ENCODE measurements around the gene POC1B. TPM values are rescaled to one million over a fixed set of nuclear protein-coding genes. Genes with fewer than 3 reads are reported as not detected.

Gene POC1B
- total RNA-seq, 1 experiment from 2014 or later = 13.0 TPM

DNA sequence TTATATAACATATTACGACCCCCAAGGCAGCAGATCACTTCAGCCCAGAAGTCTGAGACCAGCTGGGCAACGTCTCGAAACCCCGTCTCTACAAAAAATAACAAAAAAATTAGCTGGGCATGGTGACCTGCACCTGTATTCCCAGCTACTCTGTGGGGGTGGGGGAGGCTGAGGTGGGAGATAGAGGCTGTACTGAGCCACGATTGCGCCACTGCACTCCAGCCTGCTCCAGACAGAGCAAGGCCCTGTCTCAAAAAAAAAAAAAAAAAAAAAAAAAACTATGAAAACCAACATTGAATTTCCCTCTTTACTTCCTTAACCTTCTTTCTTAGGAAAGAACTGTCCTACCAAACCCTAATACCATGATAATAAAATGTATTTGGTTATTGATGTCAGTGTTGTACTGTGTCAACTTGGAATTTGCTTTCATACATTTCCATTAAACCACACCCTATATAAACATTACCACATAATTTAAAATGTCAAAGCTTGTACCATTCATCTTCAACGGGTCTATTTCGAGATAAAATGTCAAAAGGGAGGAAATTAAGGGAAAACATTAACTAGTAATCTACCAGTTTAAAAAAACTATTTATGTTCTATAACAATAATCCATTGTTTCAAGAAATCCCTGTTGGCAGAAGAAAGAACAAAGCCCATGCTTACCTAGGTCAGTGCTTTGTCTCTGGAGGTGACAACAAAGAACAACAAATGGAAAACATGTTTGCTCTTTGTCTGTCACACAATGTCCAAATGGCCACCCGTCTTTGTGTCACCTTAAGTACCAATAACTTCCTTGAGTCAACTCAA is 18.6 kb downstream of the POC1B start:
- no peak for DNase-seq (ENCODE audit: low read depth, low spot score)
- in situ Hi-C loops (cut with HindIII; ENCODE audit: low pct_unique_long_range_greater_than_20kb, low sequenced_read_pairs) = no loop called here

GRCh38 chr12:89506050-89506449 is 19.8 kb downstream of the POC1B start:
- in situ Hi-C loops (cut with HindIII; ENCODE audit: low pct_unique_long_range_greater_than_20kb, low sequenced_read_pairs) = no loop called here

DNA sequence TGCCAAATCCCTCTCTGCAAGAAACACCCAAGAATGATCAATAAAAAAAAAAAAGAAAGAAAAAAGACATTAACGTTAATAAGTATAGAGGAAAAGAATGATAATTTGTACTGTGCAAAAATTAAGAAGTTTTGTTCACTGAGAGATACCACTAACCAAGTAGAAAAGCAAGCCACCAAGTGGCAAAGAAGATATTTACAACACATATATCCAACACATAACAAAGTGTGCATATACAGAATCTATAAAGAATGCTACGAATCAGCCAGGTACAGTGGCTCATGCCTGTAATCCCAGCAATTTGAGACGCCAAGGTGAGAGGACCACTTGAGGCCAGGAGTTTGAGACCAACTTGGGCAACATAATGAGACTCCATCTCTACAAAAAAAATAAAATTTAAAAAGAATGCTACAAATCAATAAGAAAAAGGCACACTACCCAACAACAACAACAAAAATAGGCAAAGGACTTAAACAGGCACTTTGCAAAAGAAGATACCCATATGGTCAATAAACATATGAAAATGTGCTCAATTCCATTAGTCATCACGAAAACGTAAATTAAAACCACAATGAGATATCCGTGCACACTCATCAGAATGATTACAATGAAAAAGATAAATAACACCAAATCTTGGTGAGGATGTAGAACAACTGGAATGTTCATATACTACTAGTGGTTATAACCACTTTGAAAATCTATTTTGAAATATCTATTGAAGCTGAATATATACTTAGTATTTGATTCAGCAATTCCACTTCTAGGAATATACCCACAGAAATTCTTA is 21.1 kb downstream of the POC1B start:
- in situ Hi-C loops (cut with HindIII; ENCODE audit: low pct_unique_long_range_greater_than_20kb, low sequenced_read_pairs) = no loop called here
- DNase-seq (ENCODE audit: low read depth, low spot score) = no peak

More at GRCh38 chr12:89506050-89506449, 19.8 kb downstream of the POC1B start:
- DNase-seq (ENCODE audit: low read depth, low spot score) = no peak

- in situ Hi-C loops (cut with HindIII; ENCODE audit: low pct_unique_long_range_greater_than_20kb, low sequenced_read_pairs) = no loop called here
- no peak for DNase-seq (ENCODE audit: low read depth, low spot score)
These were observed 24.1 kb downstream of the POC1B start for GRCh38 chr12:89501793-89502192.

- in situ Hi-C loops (cut with HindIII; ENCODE audit: low pct_unique_long_range_greater_than_20kb, low sequenced_read_pairs) = no loop called here
- DNase-seq (ENCODE audit: low read depth, low spot score) = no peak
These were observed 26.0 kb downstream of the POC1B start for GRCh38 chr12:89499857-89500256.

- DNase-seq (ENCODE audit: low read depth, low spot score) = no peak
- in situ Hi-C loops (cut with HindIII; ENCODE audit: low pct_unique_long_range_greater_than_20kb, low sequenced_read_pairs) = no loop called here
These were observed 28.4 kb downstream of the POC1B start for GRCh38 chr12:89497467-89497866.

GRCh38 chr12:89497005-89497404 is 28.8 kb downstream of the POC1B start:
- DNase-seq (ENCODE audit: low read depth, low spot score) = peak; percentile 38
- in situ Hi-C loops (cut with HindIII; ENCODE audit: low pct_unique_long_range_greater_than_20kb, low sequenced_read_pairs) = no loop called here

DNA sequence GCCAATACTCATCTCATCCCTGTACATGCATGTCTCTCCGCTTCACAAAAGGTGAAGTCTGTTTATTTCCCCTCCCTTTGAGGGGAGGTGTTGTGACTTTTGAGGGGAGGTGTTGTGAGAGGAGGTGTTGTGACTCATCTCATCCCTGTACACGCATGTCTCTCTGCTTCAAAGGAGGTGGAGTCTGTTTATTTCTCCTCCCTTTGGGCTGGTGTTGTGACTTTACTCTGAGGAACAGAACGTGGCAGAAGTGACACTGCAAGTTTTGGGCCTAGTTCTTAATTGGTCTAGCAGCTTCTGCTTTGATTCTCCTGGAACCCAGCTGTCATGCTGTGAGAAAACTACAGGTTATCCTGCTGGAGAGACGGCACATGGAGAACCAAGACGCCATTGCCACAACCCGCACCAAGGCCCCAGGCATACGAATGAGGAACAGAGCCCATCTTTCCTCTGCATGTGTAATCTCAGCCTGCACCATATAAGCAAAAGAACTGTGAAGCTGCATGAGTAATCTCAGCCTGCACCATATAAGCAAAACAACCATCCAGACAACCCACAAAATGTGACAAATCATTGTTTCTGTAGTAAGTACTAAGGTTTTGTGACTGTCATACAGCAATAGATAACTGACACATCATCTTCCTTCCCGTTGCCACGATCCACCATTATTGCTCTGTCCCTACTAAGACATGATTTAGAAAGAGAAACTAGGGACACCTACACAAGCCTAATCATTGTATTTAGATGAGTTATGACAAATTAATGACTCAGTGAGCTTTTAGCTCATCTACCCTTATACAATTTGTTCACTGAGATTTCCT is 31.2 kb downstream of the POC1B start:
- no peak for DNase-seq (ENCODE audit: low read depth, low spot score)
- in situ Hi-C loops (cut with HindIII; ENCODE audit: low pct_unique_long_range_greater_than_20kb, low sequenced_read_pairs) = no loop called here

DNA sequence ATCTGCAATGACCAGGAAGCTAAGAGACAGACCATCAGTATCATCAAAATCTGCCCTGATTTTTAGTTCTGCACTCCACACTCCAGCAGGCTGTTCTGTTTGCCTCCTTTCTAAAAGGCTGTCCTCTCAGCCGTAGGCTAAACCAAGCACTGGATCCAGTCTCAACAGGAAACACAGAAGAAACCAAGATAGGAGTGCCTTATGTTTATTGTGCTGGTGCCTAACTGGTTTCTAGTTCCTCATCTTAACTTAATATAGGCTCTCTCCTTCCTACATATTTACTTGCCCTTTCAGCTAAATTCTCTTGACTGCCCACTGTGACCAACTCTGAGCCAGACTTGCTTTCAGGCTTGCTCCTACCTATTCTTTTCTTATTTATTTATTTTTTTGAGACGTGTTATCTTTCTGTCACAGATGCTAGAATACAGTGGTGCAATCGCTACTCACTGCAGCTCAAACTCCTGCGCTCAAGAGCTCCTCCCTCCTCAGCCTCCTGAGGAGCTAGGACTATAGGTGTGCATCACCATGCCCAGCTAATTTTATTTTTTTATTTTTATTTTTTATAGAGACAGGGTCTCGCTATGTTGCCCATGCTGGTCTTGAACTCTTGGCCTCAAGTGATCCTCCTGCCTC is 32.1 kb downstream of the POC1B start:
- DNase-seq (ENCODE audit: low read depth, low spot score) = no peak
- in situ Hi-C loops (cut with HindIII; ENCODE audit: low pct_unique_long_range_greater_than_20kb, low sequenced_read_pairs) = no loop called here

GRCh38 chr12:89492883-89493282 is 33.0 kb downstream of the POC1B start:
- no peak for DNase-seq (ENCODE audit: low read depth, low spot score)
- in situ Hi-C loops (cut with HindIII; ENCODE audit: low pct_unique_long_range_greater_than_20kb, low sequenced_read_pairs) = no loop called here

- in situ Hi-C loops (cut with HindIII; ENCODE audit: low pct_unique_long_range_greater_than_20kb, low sequenced_read_pairs) = no loop called here
- DNase-seq (ENCODE audit: low read depth, low spot score) = no peak
These were observed 34.9 kb downstream of the POC1B start for GRCh38 chr12:89490922-89491321.

DNA sequence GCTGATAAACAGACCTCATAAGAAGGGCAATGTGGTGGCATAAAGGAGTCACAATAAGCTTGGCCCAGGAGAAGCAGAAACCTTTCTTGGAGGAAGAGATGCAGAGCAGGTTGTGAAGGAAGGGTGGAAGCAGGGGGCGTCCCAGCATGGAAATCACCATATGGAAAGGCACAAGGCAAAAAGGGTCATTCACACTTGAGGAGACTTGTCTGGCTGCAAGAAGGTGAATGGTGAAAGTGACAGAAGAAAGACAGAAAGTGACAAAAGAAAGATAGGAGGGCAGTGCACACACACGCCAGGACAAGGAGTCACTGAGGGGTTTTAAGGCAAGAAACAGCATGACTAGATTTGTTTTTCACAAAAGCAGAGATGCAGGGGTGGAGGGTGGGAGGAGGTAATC is 39.6 kb downstream of the POC1B start:
- DNase-seq (ENCODE audit: low read depth, low spot score) = no peak

GRCh38 chr12:89484470-89484869 is 41.4 kb downstream of the POC1B start:
- in situ Hi-C loops (cut with HindIII; ENCODE audit: low pct_unique_long_range_greater_than_20kb, low sequenced_read_pairs) = no loop called here
- no peak for DNase-seq (ENCODE audit: low read depth, low spot score)

More for the DNA sequence above, 39.6 kb downstream of the POC1B start:
- in situ Hi-C loops (cut with HindIII; ENCODE audit: low pct_unique_long_range_greater_than_20kb, low sequenced_read_pairs) = no loop called here

- in situ Hi-C loops (cut with HindIII; ENCODE audit: low pct_unique_long_range_greater_than_20kb, low sequenced_read_pairs) = no loop called here
- no peak for DNase-seq (ENCODE audit: low read depth, low spot score)
These were observed 44.5 kb downstream of the POC1B start for GRCh38 chr12:89481213-89481914.

- no peak for DNase-seq (ENCODE audit: low read depth, low spot score)
- in situ Hi-C loops (cut with HindIII; ENCODE audit: low pct_unique_long_range_greater_than_20kb, low sequenced_read_pairs) = no loop called here
These were observed 45.9 kb downstream of the POC1B start for GRCh38 chr12:89479982-89480381.

DNA sequence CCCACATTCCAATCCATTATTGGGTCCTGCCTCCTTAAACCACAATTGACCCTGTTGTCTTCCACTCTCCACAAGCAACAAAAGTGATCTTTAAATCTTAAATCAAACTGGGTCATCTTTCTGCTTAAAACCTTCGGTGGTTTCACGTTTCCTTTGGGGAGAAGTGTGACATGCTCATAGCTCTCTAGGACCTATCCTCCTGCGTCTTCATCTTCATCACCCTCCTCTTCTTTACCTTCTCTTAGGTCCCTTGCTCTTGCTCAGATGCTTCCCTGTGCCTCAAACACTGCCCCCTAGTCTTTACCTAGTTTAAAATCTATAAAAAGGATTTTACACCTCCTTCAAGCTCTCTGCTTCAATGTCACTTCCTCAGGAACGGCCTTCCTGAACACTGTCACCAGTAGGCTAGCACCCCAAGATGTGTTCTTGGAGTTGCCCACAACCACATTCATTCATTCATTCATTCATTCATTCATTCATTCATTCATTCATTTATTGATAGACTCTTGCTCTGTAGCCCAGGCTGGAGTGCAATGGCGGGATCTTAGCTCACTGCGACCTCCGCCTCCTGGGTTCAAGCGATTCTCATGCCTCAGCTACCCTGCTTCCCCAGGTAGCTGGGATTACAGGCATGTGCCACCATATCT is 48.1 kb downstream of the POC1B start:
- in situ Hi-C loops (cut with HindIII; ENCODE audit: low pct_unique_long_range_greater_than_20kb, low sequenced_read_pairs) = no loop called here

More for the DNA sequence above, 48.1 kb downstream of the POC1B start:
- DNase-seq (ENCODE audit: low read depth, low spot score) = no peak
